HCT116 (cell line): ENCODE measurements around the gene PXMP2. TPM values are rescaled to one million over a fixed set of nuclear protein-coding genes. Genes with fewer than 3 reads are reported as not detected.

ENCODE experiments used
- ATAC-seq: fragments of 200-7000 bp; cut with Tn5 transposase; 2 replicates; pipeline ENCODE4 v1.9.1; 2020; ENCODE audit warnings: mild to moderate bottlenecking, moderate library complexity
- BruUV-seq: library from RNA; stranded (reverse); fragments of 400-500 nt; replicated peaks from 2 replicates; lab custom pipeline; 2021; lab: Mats Ljungman, UMichigan
- CTCF ChIA-PET: fragments of 300-600 bp; sonication (Branson Sonifier 250); formaldehyde crosslinking; loops from one replicate; lab custom pipeline; 2021; ENCODE audit warnings: antibody characterized with exemption; lab: Charles Lee
- POLR2A ChIA-PET: fragments of 300-600, 350-600 bp; sonication (Branson Sonifier 250); formaldehyde crosslinking; loops from one replicate; lab custom pipeline; 2021; ENCODE audit warnings: antibody characterized with exemption; lab: Charles Lee
- RAD21 ChIA-PET, 2 experiments: fragments of 300-600 bp; sonication (Branson Sonifier 250); formaldehyde crosslinking; loops; one replicate each; lab custom pipeline; 2023; ENCODE audit warnings: low total read pairs in 2 of 2; ENCODE audit not compliant: uncharacterized antibody in 2 of 2, unreplicated experiment in 2 of 2, low non-redundant PET in 1 of 2; lab: Charles Lee
- DNase-seq: peaks from one replicate; pipeline ENCODE4 v3.0.0-alpha.2; 2010; ENCODE audit warnings: low read depth, low spot score
- H2AFZ ChIP-seq: fragments of 200-600 bp; shearing (Covaris generic), sonication (generic); 2 replicates; pipeline ENCODE4 v1.6.1; 2017; ENCODE audit warnings: low read depth, mixed run types, mixed read lengths, antibody characterized with exemption, low read length; ENCODE audit not compliant: poor library complexity, severe bottlenecking
- H3K27ac ChIP-seq: 2 replicates; pipeline ENCODE4 v1.5.1; 2012; ENCODE audit warnings: low read depth, low read length
- H3K27me3 ChIP-seq: fragments of 200-600 bp; sonication (generic); 2 replicates; pipeline ENCODE4 v1.6.1; 2016; ENCODE audit warnings: mixed run types, low read length, mixed read lengths; ENCODE audit not compliant: insufficient read depth
- H3K36me3 ChIP-seq, 2 experiments: fragments of 200-500 bp in 1 of 2; fragments of 200-600 bp in 1 of 2; sonication (Bioruptor generic) in 1 of 2; sonication (generic) in 1 of 2; 2 replicates each; pipeline versions ENCODE4 v1.5.1 to v1.6.1; 2014 to 2016; ENCODE audit warnings: low read length in 2 of 2, inconsistent platforms in 1 of 2, mixed read lengths in 1 of 2, mixed run types in 1 of 2; ENCODE audit not compliant: insufficient read depth in 2 of 2, control insufficient read depth in 1 of 2
- H3K4me1 ChIP-seq, 2 experiments: fragments of 200-600 bp in 1 of 2; sonication (generic) in 1 of 2; 2 replicates each; pipeline versions ENCODE4 v1.5.1 to v1.6.1; 2012 to 2017; ENCODE audit warnings: low read length in 2 of 2, inconsistent platforms in 1 of 2, mild to moderate bottlenecking in 1 of 2, mixed read lengths in 1 of 2, mixed run types in 1 of 2, moderate library complexity in 1 of 2; ENCODE audit not compliant: insufficient read depth in 2 of 2, control insufficient read depth in 1 of 2
- H3K4me2 ChIP-seq: fragments of 200-600 bp; sonication (generic); 2 replicates; pipeline ENCODE4 v1.6.1; 2017; ENCODE audit warnings: mixed run types, low read length, mixed read lengths
- H3K4me3 ChIP-seq, 2 experiments: fragments of 200-600 bp in 1 of 2; sonication (generic) in 1 of 2; replicated peaks in 1 of 2; 2 replicates each; pipeline ENCODE4 v1.5.1; 2011 to 2016; ENCODE audit warnings: low read length in 2 of 2, control low read depth in 1 of 2, low read depth in 1 of 2, mild to moderate bottlenecking in 1 of 2, mixed read lengths in 1 of 2, mixed run types in 1 of 2
- H3K79me2 ChIP-seq: fragments of 200-600 bp; sonication (generic); 2 replicates; pipeline ENCODE4 v1.6.1; 2017; ENCODE audit warnings: mild to moderate bottlenecking, mixed run types, low read length, moderate library complexity, mixed read lengths; ENCODE audit not compliant: insufficient read depth
- H3K9ac ChIP-seq: fragments of 200-600 bp; sonication (generic); 2 replicates; pipeline ENCODE4 v1.6.1; 2016; ENCODE audit warnings: low read length, mixed read lengths
- H3K9me2 ChIP-seq: fragments of 200-600 bp; sonication (generic), shearing (Covaris generic); 2 replicates; pipeline ENCODE4 v1.6.1; 2017; ENCODE audit warnings: mixed run types, mild to moderate bottlenecking, moderate library complexity; ENCODE audit not compliant: insufficient read depth
- H3K9me3 ChIP-seq, 2 experiments: fragments of 200-500 bp in 1 of 2; fragments of 200-600 bp in 1 of 2; sonication (Bioruptor generic) in 1 of 2; sonication (generic) in 1 of 2; 2 replicates each; pipeline ENCODE4 v1.6.1; 2014 to 2017; ENCODE audit warnings: low read length in 2 of 2, mixed read lengths in 2 of 2, inconsistent platforms in 1 of 2, low read depth in 1 of 2, mild to moderate bottlenecking in 1 of 2, mixed run types in 1 of 2, moderate library complexity in 1 of 2; ENCODE audit not compliant: control insufficient read depth in 1 of 2, insufficient read depth in 1 of 2
- H4K20me1 ChIP-seq: fragments of 200-600 bp; sonication (generic), shearing (Covaris generic); 2 replicates; pipeline ENCODE4 v1.6.1; 2017; ENCODE audit warnings: mixed run types, mild to moderate bottlenecking, moderate library complexity; ENCODE audit not compliant: insufficient read depth
- ATF3 ChIP-seq: IDR thresholded peaks from 2 replicates; pipeline ENCODE4 v1.6.1; 2012
- CBX3 ChIP-seq: IDR thresholded peaks from 2 replicates; pipeline ENCODE4 v1.6.1; 2012; ENCODE audit warnings: low read depth
- CEBPB ChIP-seq: IDR thresholded peaks from 2 replicates; pipeline ENCODE4 v1.6.1; 2012; ENCODE audit warnings: low read depth
- EGR1 ChIP-seq: IDR thresholded peaks from 2 replicates; pipeline ENCODE4 v1.6.1; 2012; ENCODE audit warnings: low read depth
- EZH2 ChIP-seq: fragments of 200-600 bp; sonication (generic); IDR thresholded peaks from 2 replicates; pipeline ENCODE4 v1.6.1; 2017; ENCODE audit warnings: antibody characterized with exemption, mixed run types
- JUND ChIP-seq: IDR thresholded peaks from 2 replicates; pipeline ENCODE4 v1.6.1; 2012
- POLR2AphosphoS5 ChIP-seq: IDR thresholded peaks from 2 replicates; pipeline ENCODE4 v1.6.1; 2011; ENCODE audit warnings: mild to moderate bottlenecking, low read depth, low read length, moderate library complexity
- RAD21 ChIP-seq: IDR thresholded peaks from 2 replicates; pipeline ENCODE4 v1.6.1; 2012; ENCODE audit warnings: low read depth, mild to moderate bottlenecking
- REST ChIP-seq: IDR thresholded peaks from 2 replicates; pipeline ENCODE4 v1.6.1; 2012; ENCODE audit warnings: low read depth
- SIN3A ChIP-seq: IDR thresholded peaks from 2 replicates; pipeline ENCODE4 v1.6.1; 2012; ENCODE audit warnings: low read depth
- SP1 ChIP-seq: IDR thresholded peaks from 2 replicates; pipeline ENCODE4 v1.6.1; 2012; ENCODE audit warnings: low read depth
- SRF ChIP-seq: IDR thresholded peaks from 2 replicates; pipeline ENCODE4 v1.6.1; 2012; ENCODE audit warnings: low read depth
- TCF7L2 ChIP-seq: IDR thresholded peaks from 2 replicates; pipeline ENCODE4 v1.7.0; 2011; ENCODE audit warnings: borderline replicate concordance, inconsistent platforms; ENCODE audit not compliant: insufficient read depth, insufficient read length; ENCODE audit errors: extremely low read depth
- YY1 ChIP-seq: IDR thresholded peaks from 2 replicates; pipeline ENCODE4 v1.6.1; 2011; ENCODE audit warnings: low read length, low read depth, moderate library complexity, mild to moderate bottlenecking; ENCODE audit not compliant: insufficient replicate concordance; ENCODE audit errors: extremely low read depth
- ZBTB33 ChIP-seq: IDR thresholded peaks from 2 replicates; pipeline ENCODE4 v1.6.1; 2011; ENCODE audit warnings: mild to moderate bottlenecking, low read length, moderate library complexity; ENCODE audit not compliant: insufficient replicate concordance; ENCODE audit errors: extremely low read depth
- ZFX ChIP-seq: fragments of 450-650 bp; IDR thresholded peaks from 2 replicates; pipeline ENCODE4 v1.6.1; 2017
- ZNF274 ChIP-seq: fragments of 200-500 bp; sonication (Bioruptor generic); IDR thresholded peaks from 2 replicates; pipeline ENCODE4 v1.6.1; 2014; ENCODE audit warnings: mild to moderate bottlenecking, low read depth, low read length, inconsistent platforms
- intact Hi-C: fragments of 100-400 bp; cut with micrococcal nuclease; formaldehyde crosslinking; loops from 2 replicates; pipeline ENCODE4 v1.10.0; 2022
- total RNA-seq: library from RNA; stranded (reverse); gene quantifications from one replicate; pipeline ENCODE4 v1.2.1, GENCODE V29; 2021; ENCODE audit not compliant: unreplicated experiment

PXMP2 gene
- total RNA-seq, 1 experiment from 2014 or later = 30.9 TPM

GRCh38 chr12:132719954-132720324, 32.6 kb downstream of the PXMP2 start:
- DNase-seq (no peak), ATAC-seq (no peak)
- Histone ChIP-seq H3K9me2 (no peaks in the 10 kb centered on the region), H4K20me1 (peaks cover 3% of the 10 kb centered on the region; the same call in 1 of the 2 replicates), H3K79me2 (peaks cover 23% of the 10 kb centered on the region), H3K27me3 (no peaks in the 10 kb centered on the region), H3K4me1 (no peaks in the 10 kb centered on the region), H3K9ac (no peak overlapping the region), H3K27ac (no peak overlapping the region), H3K4me2 (no peak overlapping the region), H3K9me3 (no peaks in the 10 kb centered on the region), H3K36me3 (peaks cover 28 to 31% of the 10 kb centered on the region in 2 experiments; a peak in 3 of 4 replicates), H2AFZ (no peak overlapping the region), H3K4me3 (no peak overlapping the region)
- ChIA-PET RAD21 (no interaction called here), CTCF (no interaction called here), POLR2A (no interaction called here)
- BruUV-seq = no TSS peak
- intact Hi-C loops = no loop called here
- TF ChIP-seq SIN3A = no peak
- TF ChIP-seq JUND = no peak
- no peak for TF ChIP-seq ZNF274
- no peak for TF ChIP-seq ZFX
- TF ChIP-seq EGR1 = no peak
- TF ChIP-seq SP1 = no peak
- TF ChIP-seq RAD21 = no peak
- TF ChIP-seq ATF3 = no peak
- no peak for TF ChIP-seq EZH2
- no peak for TF ChIP-seq TCF7L2
- TF ChIP-seq REST = no peak
- TF ChIP-seq YY1 = no peak
- no peak for TF ChIP-seq POLR2AphosphoS5
- no peak for TF ChIP-seq ZBTB33
- no peak for TF ChIP-seq CEBPB
- TF ChIP-seq CBX3 = no peak
- no peak for TF ChIP-seq SRF
